HG02981 (cell line): ENCODE measurements around the gene SOS2.
A peak's percentile ranks its signal among the peaks of the same experiment; 100 is the strongest.
"Not testable (repeated sequence)": the region's sequence is repeated elsewhere in the genome, so short reads cannot be mapped to it uniquely, and the experiment has no call there.

Experiments used
- ATAC-seq: cut with Tn5 transposase; IDR thresholded peaks from one replicate; pipeline ENCODE4 v1.9.1; 2021; ENCODE audit warnings: mild to moderate bottlenecking, moderate library complexity; ENCODE audit not compliant: unreplicated experiment

SOS2 gene

GRCh38 chr14:50086321-50086711, 145.1 kb downstream of the SOS2 start:
- ATAC-seq = no peak

GRCh38 chr14:50085570-50086320, 145.6 kb downstream of the SOS2 start:
- ATAC-seq = peak; percentile 48

DNA sequence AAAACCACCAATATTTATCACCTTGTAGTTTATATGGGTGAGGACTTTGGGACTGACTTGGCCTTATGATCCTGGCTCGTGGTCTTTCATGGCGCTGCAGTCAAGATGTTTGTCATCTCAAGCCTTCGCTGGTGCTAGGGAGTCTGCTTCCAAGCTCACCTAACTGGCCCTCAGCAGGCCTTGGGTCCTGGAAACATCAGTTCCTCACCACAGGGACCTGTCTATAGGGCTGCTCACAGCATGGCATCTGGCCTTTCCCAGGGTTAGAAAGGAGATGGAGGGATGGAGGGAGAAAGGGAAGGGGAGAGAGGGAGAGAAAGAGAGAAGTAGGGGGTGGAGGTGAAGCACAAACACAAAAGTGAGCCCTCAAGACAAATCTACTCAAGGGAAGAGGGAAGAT, 146.7 kb downstream of the SOS2 start:
- ATAC-seq = no peak

GRCh38 chr14:50083467-50084337, 147.7 kb downstream of the SOS2 start:
- ATAC-seq = peak; percentile 27

DNA sequence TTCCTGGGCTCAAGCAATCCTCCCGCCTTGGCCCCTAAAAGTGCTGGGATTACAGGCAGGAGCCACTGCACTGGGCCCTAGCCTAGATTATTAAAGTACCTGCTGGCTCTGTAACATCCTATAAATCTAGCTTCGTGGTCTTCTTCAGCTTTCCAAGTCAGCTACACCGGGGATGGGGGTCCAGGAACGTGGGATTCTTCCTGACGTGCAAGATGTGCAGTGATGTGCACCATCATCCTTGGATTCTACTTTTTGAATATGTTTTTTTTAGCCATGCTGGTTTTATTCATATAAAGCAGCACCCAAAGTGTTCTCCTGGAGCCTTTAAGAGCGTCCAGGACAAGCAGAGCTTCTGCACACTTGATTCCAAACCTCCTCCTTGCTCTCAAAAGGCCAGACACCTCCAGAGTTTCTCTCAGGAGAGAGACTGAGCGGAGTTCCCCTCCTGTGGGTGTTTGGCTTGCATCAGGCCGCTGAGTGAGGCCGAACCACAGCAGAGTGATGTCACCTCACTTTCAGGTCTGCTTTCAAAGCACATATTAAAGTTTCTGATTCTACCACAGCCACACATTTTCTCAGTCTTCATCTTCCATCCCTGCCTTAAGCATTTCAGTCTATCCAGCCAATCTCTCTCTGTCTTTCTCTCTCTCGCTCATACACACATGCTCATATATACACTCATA, 148.5 kb downstream of the SOS2 start:
- ATAC-seq = peak; percentile 72

GRCh38 chr14:50082308-50082742, 149.1 kb downstream of the SOS2 start:
- no peak for ATAC-seq

DNA sequence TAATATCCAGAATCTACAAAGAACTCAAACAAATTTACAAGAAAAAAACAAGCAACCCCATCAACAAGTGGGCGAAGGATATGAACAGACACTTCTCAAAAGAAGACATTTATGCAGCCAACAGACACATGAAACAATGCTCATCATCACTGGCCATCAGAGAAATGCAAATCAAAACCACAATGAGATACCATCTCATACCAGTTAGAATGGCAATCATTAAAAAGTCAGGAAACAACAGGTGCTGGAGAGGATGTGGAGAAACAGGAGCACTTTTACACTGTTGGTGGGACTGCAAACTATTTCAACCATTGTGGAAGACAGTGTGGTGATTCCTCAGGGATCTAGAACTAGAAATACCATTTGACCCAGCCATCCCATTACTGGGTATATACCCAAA, 152.3 kb downstream of the SOS2 start:
- not testable (repeated sequence) for ATAC-seq

GRCh38 chr14:50073663-50074062, 157.7 kb downstream of the SOS2 start:
- ATAC-seq = not testable (repeated sequence)

GRCh38 chr14:50072395-50072794, 159.0 kb downstream of the SOS2 start:
- no peak for ATAC-seq

GRCh38 chr14:50070840-50071548, 160.4 kb downstream of the SOS2 start:
- no peak for ATAC-seq

DNA sequence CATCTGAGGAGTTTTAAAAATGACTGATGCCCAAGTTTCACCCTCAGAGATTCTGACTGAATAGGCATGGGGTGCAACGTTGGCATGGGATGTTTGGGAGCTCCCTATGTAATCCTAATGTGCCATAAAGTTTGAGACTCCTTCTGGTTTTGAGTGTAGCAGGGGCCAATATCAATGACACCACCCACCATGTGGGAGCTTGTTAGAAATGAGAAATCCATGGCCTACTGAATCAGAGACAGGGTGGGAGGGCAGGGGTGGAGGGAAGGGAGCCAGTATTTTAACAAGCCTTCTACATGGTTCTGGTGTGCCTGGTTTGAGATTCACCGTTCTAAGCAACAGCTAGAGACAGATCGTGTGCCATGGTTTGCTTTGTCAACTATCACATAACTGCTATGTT, 161.1 kb downstream of the SOS2 start:
- no peak for ATAC-seq

DNA sequence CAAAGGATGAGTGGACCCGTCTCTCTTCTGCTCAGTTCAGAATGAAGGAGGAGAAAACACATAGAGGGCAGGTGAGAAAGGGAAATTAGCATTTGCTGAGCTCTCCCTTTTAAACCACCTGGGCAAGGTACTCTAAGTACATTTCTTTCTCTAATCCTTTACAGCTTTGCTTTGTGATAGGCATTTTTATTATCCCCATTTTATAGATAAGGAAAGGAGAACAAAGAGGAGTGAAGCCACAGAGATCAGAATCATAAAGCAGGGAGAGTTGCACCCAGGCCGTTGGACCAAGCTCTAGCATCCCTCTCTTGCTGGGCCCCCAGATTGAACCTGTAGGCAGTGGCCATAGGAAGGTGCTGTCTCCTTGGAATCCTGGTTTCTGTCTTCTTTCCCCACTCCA, 162.1 kb downstream of the SOS2 start:
- no peak for ATAC-seq

DNA sequence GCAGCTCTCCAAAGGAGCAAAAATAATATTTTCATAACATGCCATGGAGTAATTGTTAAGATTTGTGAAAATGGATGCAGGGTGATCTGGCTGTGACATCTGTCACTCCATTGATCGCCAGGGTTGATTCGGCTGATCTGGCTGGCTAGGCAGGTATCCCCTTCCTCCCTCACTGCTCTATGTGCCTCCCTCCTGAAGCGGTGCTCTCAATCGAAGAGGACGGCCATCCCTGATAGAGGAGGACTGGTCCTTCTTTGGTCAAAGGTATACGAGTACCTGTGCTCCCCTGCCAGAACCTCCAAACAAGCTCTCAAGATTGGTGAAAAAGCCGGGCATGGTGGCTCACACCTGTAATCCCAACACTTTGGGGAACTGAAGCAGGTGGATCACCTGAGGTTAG, 162.9 kb downstream of the SOS2 start:
- no peak for ATAC-seq

- ATAC-seq = no peak
Observed at GRCh38 chr14:50067723-50068495, 163.5 kb downstream of the SOS2 start.
